Heart left ventricle (tissue), 16 donors: ENCODE measurements around the gene FREM1. TPM values are rescaled to one million over a fixed set of nuclear protein-coding genes. Genes with fewer than 3 reads are reported as not detected.

Source experiments
- ATAC-seq, 4 donors: fragments of 200-7000 bp; cut with Tn5 transposase; one replicate each; pipeline ENCODE4 v1.9.1; 2020 to 2022; ENCODE audit warnings: moderate library complexity in 4 of 4, mild to moderate bottlenecking in 3 of 4, moderate number of reproducible peaks in 1 of 4
- DNase-seq, 5 donors: peaks; one replicate each; pipeline ENCODE4 v3.0.0-alpha.2; 2020
- H3K27ac ChIP-seq, 12 donors: fragments of 200-600 bp; sonication (generic) in 4 of 12; one replicate each; pipeline versions ENCODE4 v1.5.0 to v1.8.0; 2016 to 2022; ENCODE audit warnings: mild to moderate bottlenecking in 2 of 12
- H3K27me3 ChIP-seq, 9 donors: fragments of 200-600 bp; sonication (generic) in 2 of 9; one replicate each; pipeline versions ENCODE4 v1.5.1 to v1.8.0; 2016 to 2022; ENCODE audit warnings: mild to moderate bottlenecking in 3 of 9
- H3K36me3 ChIP-seq, 9 donors: fragments of 200-600 bp; sonication (generic) in 2 of 9; one replicate each; pipeline versions ENCODE4 v1.5.0 to v1.8.0; 2018 to 2022; ENCODE audit warnings: mild to moderate bottlenecking in 2 of 9
- H3K4me1 ChIP-seq, 12 donors: fragments of 200-600 bp; sonication (generic) in 4 of 12; one replicate each; pipeline versions ENCODE4 v1.5.0 to v1.8.0; 2016 to 2022; ENCODE audit warnings: mild to moderate bottlenecking in 3 of 12
- H3K4me3 ChIP-seq, 12 donors: fragments of 200-600 bp; sonication (generic) in 4 of 12; one replicate each; pipeline versions ENCODE4 v1.5.0 to v1.8.0; 2017 to 2022; ENCODE audit warnings: mild to moderate bottlenecking in 9 of 12, moderate library complexity in 4 of 12
- H3K9me3 ChIP-seq, 12 donors: fragments of 200-600 bp; sonication (generic) in 4 of 12; one replicate each; pipeline versions ENCODE4 v1.5.0 to v1.8.0; 2016 to 2022; ENCODE audit warnings: mild to moderate bottlenecking in 1 of 12
- CTCF ChIP-seq, 12 donors: fragments of 200-600 bp; sonication (generic) in 4 of 12; IDR thresholded peaks; one replicate each; pipeline versions ENCODE4 v1.5.0 to v1.8.0; 2018 to 2022; ENCODE audit warnings: antibody characterized with exemption in 12 of 12, mild to moderate bottlenecking in 5 of 12
- POLR2A ChIP-seq, 2 donors: fragments of 450-650 bp; IDR thresholded peaks; one replicate each; pipeline ENCODE4 v1.6.1; 2017; ENCODE audit warnings: antibody characterized with exemption in 2 of 2, mild to moderate bottlenecking in 2 of 2, moderate library complexity in 2 of 2
- WGBS, 4 donors: extraction: QIAGEN DNeasy Blood & Tissue Kit in 2 of 4; methylation state at CpG; one replicate each; pipeline versions ENCODE4 v1.1.5 to v1.1.7; 2013 to 2018; 5-methylcytosine and 5-hydroxymethylcytosine counted together
- intact Hi-C, 10 donors: fragments of 100-400 bp; cut with DNase I; formaldehyde crosslinking; loops; one replicate each; pipeline versions ENCODE4 v1.11.1 to v1.14.2; 2022
- polyA plus RNA-seq, 2 donors: library from polyadenylated mRNA; stranded (reverse); fragments of 200-250 nt; gene quantifications; one replicate each; pipeline ENCODE4 v1.2.3, GENCODE V29; 2013
- total RNA-seq, 9 donors: library from RNA; depleted of rRNA in 2 of 9; stranded (reverse); fragments of >200 nt in 2 of 9; fragmentation: NEBNext Ultra II Directional in 3 of 9; extraction: Animal tissue kit (Norgen Biotek cat#: 25700) in 3 of 9; gene quantifications; one replicate each; pipeline versions ENCODE4 v1.1.0 to v1.2.4, GENCODE V29; 2016 to 2023
- donor health status: ischemic (EF 13 %, LVEDD 7.1; RV severe dilation, severe dysfunction).
- donor health status: healthy with polysubstance abuse.
- donor health status: DM: no; HTN: yes; CAD: no.
- donor health status: DM: no; HTN: no; CAD: no.
- donor health status: ischemic (EF 25% LVEDD 6.9; RV normal size, moderate dysfunction).
- donor health status: ischemic (EF 25% LVEDD 5.7; RV mildly dilated, moderate dysfunction).
- donor health status: healthy.
- donor health status: DM: yes; HTN: yes; CAD: no.
- donor health status: ischemic (EF 35%, LVEDD 5.7; RV mildly dilated, moderate dysfunction).
- donor health status: nonischemic (EF 11% LVEDD 7.7; RV severe dilation, severe dysfunction).
- donor health status: DM: yes; HTN: yes; CAD: no.
- donor health status: PGD.
- donor health status: ischemic (EF 29% LVEDD 5.4; RV normal size, mild dysfunction).
- donor health status: nonischemic (EF 23%, LVEDD 6.1; RV moderate dilation, normal function).

Gene FREM1
- total and polyA plus RNA-seq, 11 donors = 0.29 to 6.5 (median 1.9) TPM

GRCh38 chr9:14741369-14741768 is 168.9 kb downstream of the FREM1 start:
- Histone ChIP-seq H3K4me1 (no peaks in the 10 kb centered on the region), H3K27me3 (no peaks in the 10 kb centered on the region), H3K9me3 (no peaks in the 10 kb centered on the region), H3K27ac (no peak overlapping the region), H3K4me3 (no peak overlapping the region), H3K36me3 (peaks cover 0 to 42% (median 0%) of the 10 kb centered on the region in 9 donors)
- DNase-seq = no peak
- ATAC-seq = no peak
- TF ChIP-seq CTCF (IDR thresholded peaks at IDR 0.05) (no peak), POLR2A (IDR thresholded peaks at IDR 0.05) (no peak)
- intact Hi-C loops = no loop called here
- WGBS, 4 donors = 93 to 100% (median 95%) methylated on average over 3 of the region's 3 CpGs

DNA sequence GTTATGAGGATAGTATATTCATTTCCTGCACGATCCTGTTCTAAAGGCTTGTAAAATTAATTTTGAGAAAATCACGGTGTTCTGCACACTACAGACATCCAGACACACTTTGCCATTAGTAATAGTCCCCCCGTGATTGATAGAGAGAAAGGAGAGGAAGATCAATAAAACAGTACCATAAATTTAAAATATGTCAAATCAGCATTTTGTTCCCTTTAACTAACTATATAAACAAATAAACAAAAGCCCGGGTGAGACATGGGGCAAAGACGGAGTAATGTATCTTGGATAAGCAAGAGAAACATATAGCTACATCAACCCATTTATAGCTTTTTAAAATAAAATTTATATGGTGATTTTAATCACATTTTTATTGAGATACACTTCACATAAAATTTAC is 177.1 kb downstream of the FREM1 start:
- Histone ChIP-seq H3K36me3 (peaks cover 0 to 18% (median 0%) of the 10 kb centered on the region in 9 donors), H3K4me1 (no peaks in the 10 kb centered on the region), H3K27ac (no peak overlapping the region), H3K4me3 (no peak overlapping the region), H3K27me3 (no peaks in the 10 kb centered on the region), H3K9me3 (no peaks in the 10 kb centered on the region)
- TF ChIP-seq CTCF (IDR thresholded peaks at IDR 0.05) (no peak), POLR2A (IDR thresholded peaks at IDR 0.05) (no peak)
- DNase-seq (no peak), ATAC-seq (no peak)
- WGBS, 4 donors = 73 to 94% (median 90%) methylated on average over 5 of the region's 5 CpGs
- intact Hi-C loops = no loop called here

DNA sequence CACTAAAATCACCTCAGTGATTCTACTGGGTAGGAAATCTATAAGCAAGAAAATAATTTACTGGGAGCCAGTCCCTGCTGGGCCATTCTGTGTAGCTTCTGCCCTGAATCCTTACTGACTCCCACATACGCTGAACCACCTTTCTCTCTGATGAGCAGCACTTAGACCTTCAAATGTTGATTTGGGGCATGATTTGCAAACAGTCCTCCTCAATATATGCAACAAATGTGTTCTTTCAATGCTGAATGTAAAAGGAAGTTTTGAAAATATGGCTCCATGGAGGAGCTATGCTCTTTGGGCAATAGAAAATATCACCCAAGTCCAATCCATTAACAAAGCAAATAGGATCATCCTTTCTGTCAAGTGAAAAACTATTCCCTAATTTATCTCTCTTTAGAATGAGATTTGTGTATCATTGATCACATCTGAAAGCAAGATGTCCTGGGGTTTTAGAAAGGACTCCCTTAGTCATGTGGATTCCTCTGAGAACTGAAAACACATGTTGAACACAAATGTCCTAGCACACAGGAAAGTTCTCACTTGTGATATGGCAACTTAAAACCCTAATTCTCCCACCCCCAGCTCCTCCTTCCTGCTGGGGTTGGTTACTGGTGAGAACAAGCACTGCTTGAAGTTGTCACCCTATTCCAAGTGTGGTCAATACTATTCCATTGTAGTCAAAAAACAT is 178.8 kb downstream of the FREM1 start:
- H3K36me3 ChIP-seq = peaks cover 0 to 10% (median 0%) of the 10 kb centered on the region in 9 donors
- no peaks in the 10 kb centered on the region for H3K9me3 ChIP-seq
- TF ChIP-seq POLR2A (IDR thresholded peaks at IDR 0.05) = no peak
- TF ChIP-seq CTCF (IDR thresholded peaks at IDR 0.05) = no peak
- H3K4me1 ChIP-seq = no peaks in the 10 kb centered on the region
- intact Hi-C loops = no loop called here
- 96 to 100% (median 98%) methylated on average over 1 of the region's 1 CpG for WGBS, 4 donors
- DNase-seq (no peak), ATAC-seq (no peak)
- H3K27me3 ChIP-seq = no peaks in the 10 kb centered on the region
- no peak overlapping the region for H3K27ac ChIP-seq
- no peak overlapping the region for H3K4me3 ChIP-seq

DNA sequence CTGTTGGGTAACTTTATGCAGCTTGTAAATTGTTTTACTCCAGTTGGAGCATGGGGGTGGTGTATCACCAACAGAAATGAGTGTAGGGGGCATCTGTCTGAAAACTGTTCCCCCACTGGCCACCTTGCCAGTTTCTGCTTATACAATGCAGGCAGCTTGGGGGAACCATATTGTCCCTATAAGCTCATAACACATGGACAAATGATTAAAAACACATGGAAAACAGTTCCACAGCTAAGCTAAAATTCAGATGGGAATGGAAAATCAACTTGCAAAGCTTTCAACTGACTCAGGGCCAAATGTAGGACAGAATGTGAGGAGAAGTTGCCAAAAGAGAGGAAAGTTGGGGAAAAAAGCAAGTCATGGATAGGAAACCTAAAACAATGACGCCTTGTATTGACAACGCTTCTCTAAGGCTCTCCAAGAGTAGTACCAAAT is 179.7 kb downstream of the FREM1 start:
- no peak for ATAC-seq
- intact Hi-C loops = no loop called here
- WGBS, 4 donors = 55 to 72% (median 69%) methylated on average over 2 of the region's 2 CpGs

More for the DNA sequence above, 179.7 kb downstream of the FREM1 start:
- TF ChIP-seq POLR2A (IDR thresholded peaks at IDR 0.05) = no peak
- TF ChIP-seq CTCF (IDR thresholded peaks at IDR 0.05) = no peak
- DNase-seq = no peak
- no peaks in the 10 kb centered on the region for H3K4me1 ChIP-seq
- no peak overlapping the region for H3K4me3 ChIP-seq
- H3K9me3 ChIP-seq = no peaks in the 10 kb centered on the region
- H3K27me3 ChIP-seq = no peaks in the 10 kb centered on the region
- H3K27ac ChIP-seq = no peak overlapping the region
- peaks cover 0 to 1% (median 0%) of the 10 kb centered on the region in 9 donors for H3K36me3 ChIP-seq
